SK-N-MC (cell line): Measurements from ENCODE around the gene USP49.

Experiments used
- EZH2 ChIP-seq: fragments of 200-600 bp; sonication (generic); IDR thresholded peaks from one replicate; pipeline ENCODE4 v1.6.1; 2017; ENCODE audit warnings: antibody characterized with exemption
- POLR2AphosphoS5 ChIP-seq: IDR thresholded peaks from 2 replicates; pipeline ENCODE4 v1.6.1; 2012; ENCODE audit warnings: mild to moderate bottlenecking, low read depth, low read length, borderline replicate concordance

GRCh38 chr6:41927253-41927652 lies 32.1 kb upstream of the USP49 start:
- no peak for TF ChIP-seq EZH2
- TF ChIP-seq POLR2AphosphoS5 = no peak
